Measurements from ENCODE around the gene CCDC167.
"Not testable (repeated sequence)": the region's sequence is repeated elsewhere in the genome, so short reads cannot be mapped to it uniquely, and the experiment has no call there.

Gene CCDC167

GRCh38 chr6:37507690-37508421 is 8.2 kb upstream of the CCDC167 start:
- DNase-seq (ENCODE audit: low read depth): no peak

- DNase-seq (ENCODE audit: low read depth): no peak
Observed at GRCh38 chr6:37507077-37507476, 7.4 kb upstream of the CCDC167 start.

- no peak for DNase-seq (ENCODE audit: low read depth)
Observed at GRCh38 chr6:37506479-37506878, 6.8 kb upstream of the CCDC167 start.

- no peak for DNase-seq (ENCODE audit: low read depth)
Observed at GRCh38 chr6:37504024-37504423, 4.3 kb upstream of the CCDC167 start.

- no peak for DNase-seq (ENCODE audit: low read depth)
Observed at GRCh38 chr6:37503309-37503965, 3.7 kb upstream of the CCDC167 start.

GRCh38 chr6:37502703-37503291 is 3.1 kb upstream of the CCDC167 start:
- DNase-seq (ENCODE audit: low read depth): no peak

- no peak for DNase-seq (ENCODE audit: low read depth)
Observed at GRCh38 chr6:37501632-37502491, 2.2 kb upstream of the CCDC167 start.

GRCh38 chr6:37500904-37501303 is 1.2 kb upstream of the CCDC167 start:
- not testable (repeated sequence) for DNase-seq (ENCODE audit: low read depth)

- no peak for DNase-seq (ENCODE audit: low read depth)
Observed at GRCh38 chr6:37500294-37500608, 558 bp upstream of the CCDC167 start.

- DNase-seq (ENCODE audit: low read depth): no peak
Observed at GRCh38 chr6:37496951-37497885, 2.5 kb downstream of the CCDC167 start.

GRCh38 chr6:37495244-37495934 is 4.3 kb downstream of the CCDC167 start:
- DNase-seq (ENCODE audit: low read depth): no peak

- no peak for DNase-seq (ENCODE audit: low read depth)
Observed at GRCh38 chr6:37493661-37493995, 6.1 kb downstream of the CCDC167 start.

- no peak for DNase-seq (ENCODE audit: low read depth)
Observed at GRCh38 chr6:37492991-37493660, 6.6 kb downstream of the CCDC167 start.

GRCh38 chr6:37492236-37492972 is 7.3 kb downstream of the CCDC167 start:
- no peak for DNase-seq (ENCODE audit: low read depth)

GRCh38 chr6:37491830-37492208 is 7.9 kb downstream of the CCDC167 start:
- no peak for DNase-seq (ENCODE audit: low read depth)

GRCh38 chr6:37491171-37491829 is 8.4 kb downstream of the CCDC167 start:
- no peak for DNase-seq (ENCODE audit: low read depth)

GRCh38 chr6:37490536-37491170 is 9.0 kb downstream of the CCDC167 start:
- no peak for DNase-seq (ENCODE audit: low read depth)

GRCh38 chr6:37489697-37490336 is 9.9 kb downstream of the CCDC167 start:
- DNase-seq (ENCODE audit: low read depth): no peak

All from non-pigmented ciliary epithelial cell (primary cell).